SK-N-SH (cell line): ENCODE results near the gene ITIH1. TPM values are rescaled to one million over a fixed set of nuclear protein-coding genes. Genes with fewer than 3 reads are reported as not detected.

Experiments used
- CTCF ChIA-PET: fragments of 300-600, 350-600 bp; formaldehyde crosslinking; extraction: SDS; loops from one replicate; lab custom pipeline; 2021; lab: Yijun Ruan, JAX
- POLR2A ChIA-PET: fragments of 350-600 bp; sonication (Branson Sonifier 250); formaldehyde crosslinking; extraction: SDS; loops from one replicate; lab custom pipeline; 2020; ENCODE audit warnings: antibody characterized with exemption, inconsistent platforms; lab: Yijun Ruan, JAX
- DNase-seq: peaks from one replicate; pipeline ENCODE4 v3.0.0; 2012
- H2AFZ ChIP-seq: fragments of 200-600 bp; sonication (generic); 2 replicates; pipeline ENCODE4 v1.8.1; 2016; ENCODE audit warnings: antibody characterized with exemption, mild to moderate bottlenecking, low read depth
- H3F3A ChIP-seq: fragments of 200-600 bp; sonication (generic); replicated peaks from 2 replicates; pipeline ENCODE3; 2016; ENCODE audit warnings: antibody characterized with exemption, mild to moderate bottlenecking; ENCODE audit not compliant: insufficient read depth
- H3K27ac ChIP-seq, 2 experiments: fragments of 200-500 bp in 1 of 2; fragments of 200-600 bp in 1 of 2; sonication (Bioruptor generic) in 1 of 2; sonication (generic), shearing (Covaris generic) in 1 of 2; 2 replicates each; pipeline versions ENCODE4 v1.5.1 to v1.6.1; 2014 to 2016; ENCODE audit warnings: low read depth in 2 of 2, inconsistent platforms in 1 of 2, low read length in 1 of 2, mild to moderate bottlenecking in 1 of 2, mixed read lengths in 1 of 2
- H3K27me3 ChIP-seq: fragments of 200-600 bp; sonication (generic), shearing (Covaris generic); 2 replicates; pipeline ENCODE4 v1.6.1; 2016; ENCODE audit warnings: mixed run types; ENCODE audit not compliant: insufficient read depth
- H3K36me3 ChIP-seq, 2 experiments: fragments of 200-500 bp in 1 of 2; fragments of 200-600 bp in 1 of 2; sonication (Bioruptor generic) in 1 of 2; sonication (generic) in 1 of 2; replicated peaks in 1 of 2; 2 replicates each; pipeline versions ENCODE3 to v1.5.1; 2014 to 2016; ENCODE audit warnings: low read length in 1 of 2, mild to moderate bottlenecking in 1 of 2; ENCODE audit not compliant: insufficient read depth in 2 of 2, control insufficient read depth in 1 of 2
- H3K4me1 ChIP-seq, 2 experiments: fragments of 200-500 bp in 1 of 2; fragments of 200-600 bp in 1 of 2; sonication (Bioruptor generic) in 1 of 2; sonication (generic), shearing (Covaris generic) in 1 of 2; 2 replicates each; pipeline versions ENCODE4 v1.5.1 to v1.6.1; 2014 to 2016; ENCODE audit warnings: low read depth in 1 of 2, low read length in 1 of 2, mixed run types in 1 of 2; ENCODE audit not compliant: insufficient read depth in 2 of 2, control insufficient read depth in 1 of 2
- H3K4me2 ChIP-seq: fragments of 200-600 bp; sonication (generic), shearing (Covaris generic); 2 replicates; pipeline ENCODE4 v1.6.1; 2017; ENCODE audit warnings: mixed run types
- H3K4me3 ChIP-seq, 2 experiments: fragments of 200-500 bp in 1 of 2; fragments of 200-600 bp in 1 of 2; sonication (Bioruptor generic) in 1 of 2; sonication (generic), shearing (Covaris generic) in 1 of 2; 2 replicates each; pipeline versions ENCODE4 v1.5.1 to v1.8.1; 2014 to 2016; ENCODE audit warnings: low read depth in 2 of 2, inconsistent platforms in 1 of 2, low read length in 1 of 2, mild to moderate bottlenecking in 1 of 2, mixed read lengths in 1 of 2, moderate library complexity in 1 of 2
- H3K79me2 ChIP-seq: fragments of 200-600 bp; sonication (generic); 2 replicates; pipeline ENCODE4 v1.8.1; 2017; ENCODE audit warnings: mild to moderate bottlenecking; ENCODE audit not compliant: insufficient read depth
- H3K9ac ChIP-seq: fragments of 200-600 bp; sonication (generic); 2 replicates; pipeline ENCODE4 v1.6.1; 2017; ENCODE audit warnings: mixed run types
- H3K9me2 ChIP-seq: fragments of 200-600 bp; sonication (generic); 2 replicates; pipeline ENCODE4 v1.6.1; 2017; ENCODE audit warnings: mixed run types
- H3K9me3 ChIP-seq: fragments of 200-600 bp; sonication (generic); 2 replicates; pipeline ENCODE4 v1.6.1; 2017; ENCODE audit warnings: mixed run types, mild to moderate bottlenecking, moderate library complexity
- H4K20me1 ChIP-seq: fragments of 200-600 bp; sonication (generic); 2 replicates; pipeline ENCODE4 v1.6.1; 2017; ENCODE audit warnings: mild to moderate bottlenecking, mixed run types; ENCODE audit not compliant: insufficient read depth
- MXI1 ChIP-seq: IDR thresholded peaks from 2 replicates; pipeline ENCODE4 v1.6.1; 2012; ENCODE audit warnings: mild to moderate bottlenecking, low read depth, low read length, improper control_type of control experiment
- TCF12 ChIP-seq: IDR thresholded peaks from 2 replicates; pipeline ENCODE4 v1.4.0; 2012
- WGBS: methylation state at CpG from one replicate; pipeline ENCODE4 v1.1.6; 2017; ENCODE audit warnings: low lambda C conversion rate; 5-methylcytosine and 5-hydroxymethylcytosine counted together
- polyA plus RNA-seq, 3 experiments: library from polyadenylated mRNA; depleted of rRNA; stranded (reverse); fragments of >200 nt; gene quantifications; 2 replicates each; pipeline ENCODE4 v1.2.3, GENCODE V29; 2012
- TF ChIP-seq, protein P1 (sequence below): IDR thresholded peaks from 2 replicates; pipeline ENCODE4; 2012
- TF ChIP-seq, protein P2 (sequence below): IDR thresholded peaks from 2 replicates; pipeline ENCODE4 v1.4.0; 2012; ENCODE audit warnings: low read depth, borderline replicate concordance
- TF ChIP-seq, protein P3 (sequence below): IDR thresholded peaks from 2 replicates; pipeline ENCODE4 v1.6.1; 2012; ENCODE audit warnings: mild to moderate bottlenecking, low read depth, low read length, moderate library complexity

ITIH1 gene
- polyA plus RNA-seq, 1 of the 3 experiments (the other 2 are of a cell fraction), result not detected

DNA sequence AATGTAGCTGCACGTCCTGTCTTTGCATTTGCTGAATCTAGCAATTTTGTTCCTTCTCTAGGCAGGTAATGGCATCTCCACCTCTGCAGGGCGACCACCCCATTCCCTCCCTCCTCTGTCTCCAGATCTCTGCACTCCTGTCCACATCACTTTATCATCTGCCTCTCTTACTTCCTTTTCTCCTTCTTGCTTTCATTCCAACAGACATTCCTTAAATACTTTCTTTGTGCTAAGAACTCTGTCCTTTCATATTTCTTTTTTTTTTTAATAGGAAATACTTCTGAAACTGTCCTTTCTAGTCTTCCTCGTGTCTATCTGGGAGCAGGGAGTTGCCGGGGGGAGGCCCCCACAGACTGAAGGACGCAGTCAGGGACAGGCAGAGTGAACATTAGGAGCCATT, 24.4 kb downstream of the ITIH1 start:
- ChIA-PET CTCF (no interaction called here), POLR2A (no interaction called here)
- no peak overlapping the region for H3K9ac ChIP-seq
- H3K9me2 ChIP-seq, result no peaks in the 10 kb centered on the region
- peaks cover 3% of the 10 kb centered on the region for H3F3A ChIP-seq
- no peaks in the 10 kb centered on the region for H3K27me3 ChIP-seq
- WGBS, result 46% methylated on average over 5 of the region's 5 CpGs
- 0 out of 2 replicates have a peak overlapping the region, but pooled peaks have one; percentile 19 for H3K4me2 ChIP-seq
- no peaks in the 10 kb centered on the region for H3K36me3 ChIP-seq
- no peak overlapping the region for H3K4me3 ChIP-seq
- H3K79me2 ChIP-seq, result no peaks in the 10 kb centered on the region
- no peaks in the 10 kb centered on the region for H3K9me3 ChIP-seq
- no peaks in the 10 kb centered on the region for H4K20me1 ChIP-seq
- no peak overlapping the region for H2AFZ ChIP-seq
- TF ChIP-seq, protein P1, sequence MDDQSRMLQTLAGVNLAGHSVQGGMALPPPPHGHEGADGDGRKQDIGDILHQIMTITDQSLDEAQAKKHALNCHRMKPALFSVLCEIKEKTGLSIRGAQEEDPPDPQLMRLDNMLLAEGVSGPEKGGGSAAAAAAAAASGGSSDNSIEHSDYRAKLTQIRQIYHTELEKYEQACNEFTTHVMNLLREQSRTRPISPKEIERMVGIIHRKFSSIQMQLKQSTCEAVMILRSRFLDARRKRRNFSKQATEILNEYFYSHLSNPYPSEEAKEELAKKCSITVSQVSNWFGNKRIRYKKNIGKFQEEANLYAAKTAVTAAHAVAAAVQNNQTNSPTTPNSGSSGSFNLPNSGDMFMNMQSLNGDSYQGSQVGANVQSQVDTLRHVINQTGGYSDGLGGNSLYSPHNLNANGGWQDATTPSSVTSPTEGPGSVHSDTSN, result no peak
- no peak for TF ChIP-seq MXI1
- TF ChIP-seq, protein P2, sequence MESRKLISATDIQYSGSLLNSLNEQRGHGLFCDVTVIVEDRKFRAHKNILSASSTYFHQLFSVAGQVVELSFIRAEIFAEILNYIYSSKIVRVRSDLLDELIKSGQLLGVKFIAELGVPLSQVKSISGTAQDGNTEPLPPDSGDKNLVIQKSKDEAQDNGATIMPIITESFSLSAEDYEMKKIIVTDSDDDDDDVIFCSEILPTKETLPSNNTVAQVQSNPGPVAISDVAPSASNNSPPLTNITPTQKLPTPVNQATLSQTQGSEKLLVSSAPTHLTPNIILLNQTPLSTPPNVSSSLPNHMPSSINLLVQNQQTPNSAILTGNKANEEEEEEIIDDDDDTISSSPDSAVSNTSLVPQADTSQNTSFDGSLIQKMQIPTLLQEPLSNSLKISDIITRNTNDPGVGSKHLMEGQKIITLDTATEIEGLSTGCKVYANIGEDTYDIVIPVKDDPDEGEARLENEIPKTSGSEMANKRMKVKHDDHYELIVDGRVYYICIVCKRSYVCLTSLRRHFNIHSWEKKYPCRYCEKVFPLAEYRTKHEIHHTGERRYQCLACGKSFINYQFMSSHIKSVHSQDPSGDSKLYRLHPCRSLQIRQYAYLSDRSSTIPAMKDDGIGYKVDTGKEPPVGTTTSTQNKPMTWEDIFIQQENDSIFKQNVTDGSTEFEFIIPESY, result no peak
- TF ChIP-seq, protein P3, sequence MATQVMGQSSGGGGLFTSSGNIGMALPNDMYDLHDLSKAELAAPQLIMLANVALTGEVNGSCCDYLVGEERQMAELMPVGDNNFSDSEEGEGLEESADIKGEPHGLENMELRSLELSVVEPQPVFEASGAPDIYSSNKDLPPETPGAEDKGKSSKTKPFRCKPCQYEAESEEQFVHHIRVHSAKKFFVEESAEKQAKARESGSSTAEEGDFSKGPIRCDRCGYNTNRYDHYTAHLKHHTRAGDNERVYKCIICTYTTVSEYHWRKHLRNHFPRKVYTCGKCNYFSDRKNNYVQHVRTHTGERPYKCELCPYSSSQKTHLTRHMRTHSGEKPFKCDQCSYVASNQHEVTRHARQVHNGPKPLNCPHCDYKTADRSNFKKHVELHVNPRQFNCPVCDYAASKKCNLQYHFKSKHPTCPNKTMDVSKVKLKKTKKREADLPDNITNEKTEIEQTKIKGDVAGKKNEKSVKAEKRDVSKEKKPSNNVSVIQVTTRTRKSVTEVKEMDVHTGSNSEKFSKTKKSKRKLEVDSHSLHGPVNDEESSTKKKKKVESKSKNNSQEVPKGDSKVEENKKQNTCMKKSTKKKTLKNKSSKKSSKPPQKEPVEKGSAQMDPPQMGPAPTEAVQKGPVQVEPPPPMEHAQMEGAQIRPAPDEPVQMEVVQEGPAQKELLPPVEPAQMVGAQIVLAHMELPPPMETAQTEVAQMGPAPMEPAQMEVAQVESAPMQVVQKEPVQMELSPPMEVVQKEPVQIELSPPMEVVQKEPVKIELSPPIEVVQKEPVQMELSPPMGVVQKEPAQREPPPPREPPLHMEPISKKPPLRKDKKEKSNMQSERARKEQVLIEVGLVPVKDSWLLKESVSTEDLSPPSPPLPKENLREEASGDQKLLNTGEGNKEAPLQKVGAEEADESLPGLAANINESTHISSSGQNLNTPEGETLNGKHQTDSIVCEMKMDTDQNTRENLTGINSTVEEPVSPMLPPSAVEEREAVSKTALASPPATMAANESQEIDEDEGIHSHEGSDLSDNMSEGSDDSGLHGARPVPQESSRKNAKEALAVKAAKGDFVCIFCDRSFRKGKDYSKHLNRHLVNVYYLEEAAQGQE, result no peak
- H3K27ac ChIP-seq, result peak overlapping the region in 1 of 2 experiments; percentile 11; a peak in 1 of 4 replicates
- no peak for DNase-seq
- H3K4me1 ChIP-seq, result no peaks in the 10 kb centered on the region; a peak in 2 of 4 replicates

DNA sequence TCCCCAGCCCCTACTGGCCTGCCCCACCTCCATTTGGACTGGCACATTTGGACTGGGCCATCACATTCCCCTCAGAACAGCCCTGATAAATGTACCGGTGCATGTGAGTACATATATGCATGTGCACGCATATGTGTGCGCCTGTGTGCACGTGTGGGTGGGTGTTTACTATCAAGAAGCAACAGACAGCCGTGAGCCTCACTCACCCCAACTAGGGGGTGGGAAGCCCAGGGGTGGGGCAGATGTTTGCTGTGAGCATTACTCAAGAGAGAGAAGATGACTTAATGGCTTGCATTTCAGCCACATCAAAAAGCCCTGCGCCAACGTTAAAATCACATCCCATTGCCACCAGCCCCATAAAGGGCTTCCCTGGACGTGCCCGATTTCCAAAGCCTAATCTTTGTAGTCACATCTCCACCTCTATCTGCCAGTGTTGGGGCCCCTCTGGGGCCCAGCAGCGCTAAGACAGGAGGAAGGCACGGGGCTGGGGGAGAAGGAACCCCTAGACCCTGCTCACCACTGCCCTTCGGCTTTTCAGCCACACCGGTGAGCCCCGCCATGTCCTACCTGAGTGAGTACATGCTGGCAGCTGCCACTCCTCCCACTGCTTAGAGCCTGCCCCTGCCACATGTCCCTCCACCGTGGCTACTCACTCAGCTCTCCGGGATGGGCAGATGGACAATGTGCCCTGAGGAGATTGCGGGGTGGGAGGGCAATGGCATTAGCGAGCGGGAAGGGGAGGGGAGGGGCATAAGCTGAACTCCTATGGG, 28.1 kb downstream of the ITIH1 start:
- 78% methylated on average over 18 of the region's 19 CpGs for WGBS
- H4K20me1 ChIP-seq, result no peaks in the 10 kb centered on the region
- H3K36me3 ChIP-seq, result no peaks in the 10 kb centered on the region
- H3K79me2 ChIP-seq, result no peaks in the 10 kb centered on the region
- H3K4me3 ChIP-seq, result no peak overlapping the region
- no peak overlapping the region for H3K27ac ChIP-seq
- peak; percentile 46 for DNase-seq
- no peaks in the 10 kb centered on the region for H3K9me3 ChIP-seq
- ChIA-PET CTCF (interaction anchor here (0.8 kb wide), 1 partner anchor 46 kb away, joined by 3 read pairs; no protein-coding TSS in a partner anchor), POLR2A (interaction anchor here (0.6 kb wide), 1 partner anchor 34 kb away, joined by 4 read pairs; no protein-coding TSS in a partner anchor)
- H3K27me3 ChIP-seq, result no peaks in the 10 kb centered on the region
- no peak overlapping the region for H2AFZ ChIP-seq
- no peaks in the 10 kb centered on the region for H3K9me2 ChIP-seq
- no peak overlapping the region for H3K4me2 ChIP-seq
- peaks cover 3% of the 10 kb centered on the region for H3F3A ChIP-seq
- no peak for TF ChIP-seq TCF12
- no peaks in the 10 kb centered on the region; a peak in 2 of 4 replicates for H3K4me1 ChIP-seq
- H3K9ac ChIP-seq, result no peak overlapping the region
